Measurements from ENCODE around the gene INPP4B.

The INPP4B gene

GRCh38 chr4:142341268-142341667, 504.8 kb downstream of the INPP4B start:
- DNase-seq (ENCODE audit: low spot score) = no peak

- DNase-seq (ENCODE audit: low spot score) = no peak
These were observed 507.0 kb downstream of the INPP4B start for GRCh38 chr4:142339053-142339452.

DNA sequence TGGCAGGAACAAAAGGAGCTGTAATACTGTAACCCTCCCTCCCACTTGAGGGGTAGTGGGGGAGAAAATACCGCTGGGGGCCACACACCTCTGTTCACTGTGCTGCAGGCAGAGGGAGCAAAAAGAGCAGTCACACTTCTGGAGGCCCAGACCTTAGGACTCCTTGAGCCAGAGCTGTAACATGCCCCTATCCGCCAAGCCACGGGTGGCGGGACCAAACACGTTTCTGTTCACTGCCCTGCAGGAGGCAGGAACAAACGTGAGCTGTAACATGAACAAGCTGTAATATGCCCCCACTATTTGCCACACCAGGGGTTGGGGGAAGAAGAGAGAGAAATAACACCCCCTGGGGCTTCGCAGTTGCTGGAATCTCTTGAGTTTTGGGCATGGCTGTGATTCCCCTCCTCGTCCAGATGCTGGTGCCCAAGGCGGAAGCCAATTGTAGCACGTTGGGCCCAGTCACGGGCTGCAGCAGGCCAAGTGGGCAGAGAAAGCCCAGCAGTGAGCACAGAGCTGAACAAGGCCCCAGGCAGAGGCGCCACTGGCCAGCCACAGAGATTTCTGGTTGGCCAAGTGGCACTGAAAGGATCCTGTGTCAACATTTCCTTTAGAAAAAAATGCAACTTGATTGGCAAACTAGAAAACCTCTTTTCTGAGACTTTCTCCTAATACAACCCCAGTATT, 509.7 kb downstream of the INPP4B start:
- DNase-seq (ENCODE audit: low spot score) = no peak

DNA sequence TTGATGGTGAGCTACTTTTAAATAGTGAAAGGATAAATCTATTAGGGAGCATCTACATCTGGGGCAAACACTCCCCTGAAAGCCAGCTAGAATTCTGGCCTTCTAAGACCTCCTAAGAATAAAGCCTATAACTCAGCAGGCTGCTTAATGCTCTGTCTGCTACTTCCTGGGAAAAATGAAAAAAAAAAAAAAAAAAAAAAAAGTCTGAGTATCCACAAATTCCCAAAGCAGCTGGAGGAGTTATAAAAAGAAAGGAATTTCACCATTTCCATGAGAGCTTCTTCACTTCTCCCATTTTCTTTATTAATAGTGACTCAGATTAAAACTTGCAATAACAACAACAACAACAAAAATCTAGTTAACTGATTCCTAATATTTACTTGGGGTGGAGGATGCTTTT, 511.2 kb downstream of the INPP4B start:
- no peak for DNase-seq (ENCODE audit: low spot score)

GRCh38 chr4:142331646-142332045, 514.5 kb downstream of the INPP4B start:
- DNase-seq (ENCODE audit: low spot score) = no peak

DNA sequence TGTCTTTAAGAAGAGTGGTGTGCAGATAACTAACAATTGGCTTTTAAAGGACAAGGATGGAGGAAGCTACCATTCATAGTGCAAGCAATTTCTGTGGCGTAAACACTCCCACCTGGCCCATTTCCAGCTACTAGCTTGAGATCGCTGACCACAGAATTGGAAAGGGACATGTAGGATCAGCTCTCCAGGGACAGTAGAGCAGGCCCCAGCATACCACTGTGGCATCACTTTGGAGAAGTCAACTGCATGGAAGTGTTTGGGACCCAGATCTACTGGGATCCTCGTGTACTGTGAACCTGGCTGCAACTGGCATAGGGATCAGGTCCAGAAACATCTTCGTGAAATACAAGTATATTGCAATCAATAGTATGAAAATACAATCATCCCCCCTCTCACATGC, 515.0 kb downstream of the INPP4B start:
- DNase-seq (ENCODE audit: low spot score) = no peak

DNA sequence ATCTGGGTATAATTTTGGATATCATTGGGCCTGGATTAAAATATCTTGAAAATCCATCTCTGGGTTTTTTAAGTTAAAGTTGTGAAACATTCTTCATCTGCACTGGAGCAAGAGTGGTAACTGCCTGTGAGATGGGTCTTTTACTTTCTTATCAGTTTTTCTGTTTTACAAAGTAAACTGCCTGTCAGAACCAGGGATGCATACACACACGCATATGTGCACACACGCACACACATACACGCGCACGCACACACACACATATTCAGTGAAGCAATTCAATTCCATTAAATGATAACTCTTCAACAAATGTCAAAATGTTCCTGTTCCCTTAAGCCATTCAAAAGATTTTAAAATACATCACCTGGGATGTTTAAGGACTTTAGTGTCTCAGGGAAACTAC, 515.8 kb downstream of the INPP4B start:
- DNase-seq (ENCODE audit: low spot score) = no peak

GRCh38 chr4:142329313-142329712, 516.8 kb downstream of the INPP4B start:
- DNase-seq (ENCODE audit: low spot score) = no peak

GRCh38 chr4:142326181-142326580, 519.9 kb downstream of the INPP4B start:
- DNase-seq (ENCODE audit: low spot score) = no peak

DNA sequence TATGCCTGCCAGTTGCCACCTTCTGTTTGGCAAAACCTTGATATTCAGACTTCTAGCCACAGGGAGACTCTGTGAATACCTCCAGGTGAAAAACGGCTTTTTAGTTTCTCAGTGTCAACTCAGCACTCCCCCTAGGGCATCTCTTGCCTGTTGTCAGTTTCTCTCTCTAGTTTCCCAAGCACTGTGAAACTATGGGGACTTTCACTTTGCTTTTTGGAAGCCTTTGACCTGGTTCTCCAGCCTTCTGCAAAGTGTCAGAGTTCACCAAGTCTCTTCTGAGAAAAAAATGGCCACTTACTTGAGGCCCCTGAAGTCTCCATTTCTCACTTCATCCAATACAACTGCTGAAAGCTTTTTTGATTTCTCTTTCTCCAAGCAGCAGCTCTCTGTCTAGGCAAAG, 521.5 kb downstream of the INPP4B start:
- no peak for DNase-seq (ENCODE audit: low spot score)

DNA sequence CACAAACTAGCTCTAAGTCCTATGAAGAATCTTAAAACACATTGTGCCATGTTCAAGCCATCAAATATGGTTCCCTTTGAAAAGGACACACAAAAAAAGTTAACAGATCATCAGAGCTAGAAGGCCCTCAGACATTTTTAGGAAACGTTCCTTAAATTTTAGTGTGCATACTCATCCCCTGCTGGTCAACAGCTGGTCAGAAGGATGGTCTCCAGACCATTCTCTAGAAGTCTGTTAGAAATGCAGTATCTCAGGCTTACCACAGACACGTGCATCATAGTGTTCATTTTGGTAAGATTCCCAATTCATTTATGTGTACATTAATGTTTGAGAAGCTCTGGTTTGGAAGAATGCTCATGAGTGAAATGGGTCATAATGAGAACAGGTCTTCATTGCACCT, 523.1 kb downstream of the INPP4B start:
- no peak for DNase-seq (ENCODE audit: low spot score)

DNA sequence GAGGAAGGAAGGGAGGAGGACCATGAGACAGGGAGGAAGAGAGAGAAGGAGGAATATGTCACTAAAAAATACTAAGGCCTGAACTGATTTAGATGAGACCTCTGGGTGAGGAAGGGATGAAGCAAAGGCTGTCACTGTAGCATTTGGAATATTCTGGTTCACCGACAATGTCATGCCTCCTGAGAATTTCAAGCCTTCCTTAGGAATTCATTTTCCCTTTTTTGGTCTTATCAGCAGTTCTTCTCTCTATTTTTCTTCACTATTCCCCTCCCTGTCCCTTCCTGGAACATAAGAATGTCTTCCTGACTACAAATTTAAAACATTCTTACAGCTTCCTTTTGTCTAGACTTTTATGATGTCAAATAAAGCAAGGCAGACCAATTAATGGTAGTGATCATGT, 527.8 kb downstream of the INPP4B start:
- DNase-seq (ENCODE audit: low spot score) = no peak

DNA sequence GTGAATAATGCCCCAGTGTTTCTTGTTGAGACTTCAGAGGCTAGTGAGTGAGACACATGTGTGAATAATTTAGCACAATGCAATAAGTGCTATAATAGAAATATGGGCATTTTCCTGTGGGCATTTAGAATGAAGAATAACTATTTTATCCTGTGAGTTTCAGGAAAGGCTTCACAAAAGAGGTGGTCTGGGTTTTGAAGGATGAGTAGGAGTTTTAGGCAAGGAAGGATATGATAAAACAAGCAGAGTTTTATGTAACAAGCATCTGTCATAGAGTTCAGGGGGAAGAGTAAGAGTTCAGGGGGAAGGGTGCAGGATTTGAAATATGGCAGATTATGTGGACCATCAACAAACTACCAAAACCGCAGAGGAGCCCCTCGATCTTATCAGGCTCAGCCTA, 529.2 kb downstream of the INPP4B start:
- no peak for DNase-seq (ENCODE audit: low spot score)

DNA sequence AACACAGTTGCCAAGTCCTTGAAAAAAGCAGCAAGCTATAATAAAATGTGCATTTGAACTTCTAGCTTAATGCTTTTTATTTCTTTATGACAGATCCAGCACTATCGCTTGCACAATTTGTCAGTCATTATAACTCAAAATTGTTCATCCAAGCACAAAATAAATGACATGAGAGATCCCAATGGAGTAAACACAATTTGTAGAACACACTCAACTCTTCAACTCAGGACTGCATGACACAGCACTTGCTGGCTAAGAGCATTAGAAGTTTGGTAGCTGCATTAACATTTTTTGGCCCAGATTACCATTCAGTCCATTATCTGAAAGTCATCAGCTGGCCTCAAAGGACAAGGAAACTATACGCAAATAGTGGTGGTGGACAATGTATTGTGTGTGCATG, 530.1 kb downstream of the INPP4B start:
- no peak for DNase-seq (ENCODE audit: low spot score)

GRCh38 chr4:142314686-142315085, 531.4 kb downstream of the INPP4B start:
- peak; percentile 64 for DNase-seq (ENCODE audit: low spot score)

GRCh38 chr4:142314247-142314646, 531.9 kb downstream of the INPP4B start:
- DNase-seq (ENCODE audit: low spot score) = no peak

GRCh38 chr4:142312391-142312790, 533.7 kb downstream of the INPP4B start:
- DNase-seq (ENCODE audit: low spot score) = no peak

- no peak for DNase-seq (ENCODE audit: low spot score)
These were observed 534.2 kb downstream of the INPP4B start for GRCh38 chr4:142311916-142312315.

- DNase-seq (ENCODE audit: low spot score) = no peak
These were observed 536.3 kb downstream of the INPP4B start for GRCh38 chr4:142309772-142310171.

- DNase-seq (ENCODE audit: low spot score) = no peak
These were observed 538.2 kb downstream of the INPP4B start for GRCh38 chr4:142307857-142308256.

DNA sequence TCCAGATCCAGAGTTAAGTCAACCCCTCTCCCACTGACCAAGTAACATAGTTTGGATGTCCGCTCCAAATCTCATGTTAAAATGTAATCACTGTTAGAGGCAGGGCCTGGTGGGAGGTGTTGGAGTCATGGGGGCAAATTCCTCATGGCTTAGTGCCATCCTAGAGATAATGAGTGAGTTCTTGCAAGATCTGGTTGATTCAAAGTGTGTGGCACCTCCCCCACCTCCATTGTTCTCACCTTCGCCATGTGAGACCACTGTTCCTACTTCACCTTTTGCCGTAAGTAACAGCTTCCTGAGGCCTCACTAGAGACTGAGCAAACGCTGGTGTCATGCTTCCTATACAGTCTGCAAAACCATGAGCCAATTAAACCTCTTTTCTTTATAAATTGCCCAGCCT, 548.8 kb downstream of the INPP4B start:
- no peak for DNase-seq (ENCODE audit: low spot score)

DNA sequence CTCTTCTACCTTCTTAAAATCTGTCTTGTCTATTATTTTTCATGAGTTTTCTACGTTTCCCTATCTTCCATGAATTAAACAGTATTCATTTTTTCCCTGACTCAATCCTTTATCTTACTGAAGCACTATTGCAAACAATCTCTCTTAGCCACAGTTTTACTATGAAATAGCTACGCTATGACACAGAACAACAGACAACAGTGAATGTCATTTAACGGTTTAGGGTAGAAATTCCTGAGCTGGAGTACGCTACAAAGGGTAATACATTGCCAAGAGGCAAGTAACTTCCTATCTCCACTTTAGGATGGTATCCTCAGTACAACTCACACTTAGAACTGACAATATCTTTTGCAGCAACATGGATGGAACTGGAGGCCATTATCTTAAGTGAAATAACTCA, 552.6 kb downstream of the INPP4B start:
- DNase-seq (ENCODE audit: low spot score) = no peak

GRCh38 chr4:142292231-142292630, 553.9 kb downstream of the INPP4B start:
- DNase-seq (ENCODE audit: low spot score) = no peak

GRCh38 chr4:142291299-142292050, 554.6 kb downstream of the INPP4B start:
- DNase-seq (ENCODE audit: low spot score) = no peak
